IPS-18a (cell line): ENCODE results near the gene FAT2.

Experiments
- H3K27ac ChIP-seq: one replicate; pipeline ENCODE4 v1.5.1; 2013; ENCODE audit warnings: low read length
- H3K27me3 ChIP-seq: one replicate; pipeline ENCODE4 v1.6.1; 2013; ENCODE audit warnings: mild to moderate bottlenecking, low read length; ENCODE audit not compliant: control insufficient read depth, insufficient read depth
- H3K36me3 ChIP-seq: one replicate; pipeline ENCODE4 v1.6.1; 2013; ENCODE audit warnings: low read depth, low read length; ENCODE audit not compliant: control insufficient read depth
- H3K4me1 ChIP-seq: one replicate; pipeline ENCODE4 v1.6.1; 2013; ENCODE audit warnings: low read depth, low read length; ENCODE audit not compliant: control insufficient read depth
- H3K4me3 ChIP-seq: one replicate; pipeline ENCODE4 v1.5.1; 2013; ENCODE audit warnings: low read length
- H3K9ac ChIP-seq: one replicate; pipeline ENCODE4 v1.6.1; 2013; ENCODE audit warnings: mild to moderate bottlenecking, low read length, moderate library complexity
- H3K9me3 ChIP-seq: one replicate; pipeline ENCODE4 v1.6.1; 2013; ENCODE audit warnings: low read depth, low read length; ENCODE audit not compliant: control insufficient read depth

The FAT2 gene

GRCh38 chr5:151591144-151591819, at the start of gene FAT2:
TSS of gene FAT2 (minus strand) at chr5:151591331. CDS start at chr5:151568931, 22,400 bp downstream.
- Histone ChIP-seq H3K27ac (no peak within 1 kb of the TSS), H3K4me1 (peaks cover 9% of the 10 kb centered on the region), H3K9ac (no peak within 1 kb of the TSS), H3K27me3 (peaks cover 6% of the 10 kb centered on the region), H3K36me3 (no peaks in the 10 kb centered on the region), H3K9me3 (no peaks in the 10 kb centered on the region), H3K4me3 (peak within 1 kb of the TSS; percentile 3)

- Histone ChIP-seq H3K4me3 (no peak overlapping the region), H3K4me1 (no peaks in the 10 kb centered on the region), H3K9ac (no peak overlapping the region), H3K9me3 (no peaks in the 10 kb centered on the region), H3K36me3 (no peaks in the 10 kb centered on the region), H3K27me3 (no peaks in the 10 kb centered on the region), H3K27ac (no peak overlapping the region)
These were observed 47.5 kb upstream of the FAT2 start for GRCh38 chr5:151638619-151639018.

- Histone ChIP-seq H3K4me3 (no peak overlapping the region), H3K9me3 (no peaks in the 10 kb centered on the region), H3K4me1 (no peaks in the 10 kb centered on the region), H3K9ac (no peak overlapping the region), H3K36me3 (no peaks in the 10 kb centered on the region), H3K27ac (no peak overlapping the region), H3K27me3 (no peaks in the 10 kb centered on the region)
These were observed 46.5 kb upstream of the FAT2 start for GRCh38 chr5:151637676-151638075.

- Histone ChIP-seq H3K9ac (no peak overlapping the region), H3K27me3 (no peaks in the 10 kb centered on the region), H3K4me1 (no peaks in the 10 kb centered on the region), H3K9me3 (no peaks in the 10 kb centered on the region), H3K27ac (no peak overlapping the region), H3K4me3 (no peak overlapping the region), H3K36me3 (no peaks in the 10 kb centered on the region)
These were observed 42.8 kb upstream of the FAT2 start for GRCh38 chr5:151633892-151634291.

GRCh38 chr5:151632941-151633340, 41.8 kb upstream of the FAT2 start:
- Histone ChIP-seq H3K4me1 (no peaks in the 10 kb centered on the region), H3K27ac (no peak overlapping the region), H3K4me3 (no peak overlapping the region), H3K27me3 (no peaks in the 10 kb centered on the region), H3K9me3 (no peaks in the 10 kb centered on the region), H3K9ac (no peak overlapping the region), H3K36me3 (no peaks in the 10 kb centered on the region)

- Histone ChIP-seq H3K4me1 (no peaks in the 10 kb centered on the region), H3K9me3 (no peaks in the 10 kb centered on the region), H3K4me3 (no peak overlapping the region), H3K27me3 (no peaks in the 10 kb centered on the region), H3K27ac (no peak overlapping the region), H3K9ac (no peak overlapping the region), H3K36me3 (no peaks in the 10 kb centered on the region)
These were observed 41.4 kb upstream of the FAT2 start for GRCh38 chr5:151632524-151632923.

- Histone ChIP-seq H3K27me3 (no peaks in the 10 kb centered on the region), H3K4me1 (no peaks in the 10 kb centered on the region), H3K4me3 (no peak overlapping the region), H3K36me3 (no peaks in the 10 kb centered on the region), H3K9ac (no peak overlapping the region), H3K9me3 (no peaks in the 10 kb centered on the region), H3K27ac (no peak overlapping the region)
These were observed 40.8 kb upstream of the FAT2 start for GRCh38 chr5:151631941-151632340.

- Histone ChIP-seq H3K4me3 (no peak overlapping the region), H3K36me3 (no peaks in the 10 kb centered on the region), H3K4me1 (no peaks in the 10 kb centered on the region), H3K27ac (no peak overlapping the region), H3K27me3 (no peaks in the 10 kb centered on the region), H3K9ac (no peak overlapping the region), H3K9me3 (no peaks in the 10 kb centered on the region)
These were observed 39.0 kb upstream of the FAT2 start for GRCh38 chr5:151630088-151630487.

GRCh38 chr5:151628112-151628823, 37.1 kb upstream of the FAT2 start:
- Histone ChIP-seq H3K27me3 (no peaks in the 10 kb centered on the region), H3K4me3 (no peak overlapping the region), H3K9ac (no peak overlapping the region), H3K9me3 (no peaks in the 10 kb centered on the region), H3K36me3 (no peaks in the 10 kb centered on the region), H3K4me1 (no peaks in the 10 kb centered on the region), H3K27ac (no peak overlapping the region)

- Histone ChIP-seq H3K4me3 (no peak overlapping the region), H3K27ac (no peak overlapping the region), H3K27me3 (no peaks in the 10 kb centered on the region), H3K9me3 (no peaks in the 10 kb centered on the region), H3K4me1 (no peaks in the 10 kb centered on the region), H3K9ac (no peak overlapping the region), H3K36me3 (no peaks in the 10 kb centered on the region)
These were observed 36.5 kb upstream of the FAT2 start for GRCh38 chr5:151627650-151628049.

GRCh38 chr5:151625285-151625684, 34.2 kb upstream of the FAT2 start:
- no peak overlapping the region for H3K9ac ChIP-seq
- no peak overlapping the region for H3K4me3 ChIP-seq
- no peaks in the 10 kb centered on the region for H3K9me3 ChIP-seq
- H3K36me3 ChIP-seq, result no peaks in the 10 kb centered on the region
- peaks cover 1% of the 10 kb centered on the region for H3K4me1 ChIP-seq
- H3K27me3 ChIP-seq, result no peaks in the 10 kb centered on the region
- H3K27ac ChIP-seq, result no peak overlapping the region

GRCh38 chr5:151624476-151624875, 33.3 kb upstream of the FAT2 start:
- Histone ChIP-seq H3K9me3 (no peaks in the 10 kb centered on the region), H3K9ac (no peak overlapping the region), H3K27me3 (no peaks in the 10 kb centered on the region), H3K4me3 (no peak overlapping the region), H3K27ac (no peak overlapping the region), H3K4me1 (peaks cover 9% of the 10 kb centered on the region), H3K36me3 (no peaks in the 10 kb centered on the region)
